Prostate gland (tissue), 2 donors: Measurements from ENCODE around the gene BMP7. TPM values are rescaled to one million over a fixed set of nuclear protein-coding genes. Genes with fewer than 3 reads are reported as not detected.

ENCODE experiments used
- DNase-seq: peaks from one replicate; pipeline ENCODE4 v3.0.0-alpha.2; 2019; ENCODE audit warnings: low spot score
- H3K27ac ChIP-seq, 2 donors: fragments of 200-600 bp; sonication (generic); 2 replicates each; pipeline ENCODE4 v1.5.1; 2017 to 2019
- H3K27me3 ChIP-seq: fragments of 200-600 bp; sonication (generic); replicated peaks from 2 replicates; pipeline ENCODE4 v1.5.1; 2019; ENCODE audit not compliant: insufficient read depth
- H3K36me3 ChIP-seq, 2 donors: fragments of 200-600 bp; sonication (generic); 1 replicate in 1 of 2; 2 replicates in 1 of 2; pipeline versions ENCODE4 v1.5.1 to v1.8.1; 2017 to 2019
- H3K4me1 ChIP-seq: fragments of 200-600 bp; sonication (generic); replicated peaks from 2 replicates; pipeline ENCODE4 v1.5.1; 2019
- H3K4me3 ChIP-seq, 2 donors: fragments of 200-600 bp; sonication (generic); 2 replicates each; pipeline ENCODE4 v1.5.1; 2017 to 2019
- H3K9me3 ChIP-seq: fragments of 200-600 bp; sonication (generic); 2 replicates; pipeline ENCODE4 v1.5.1; 2017
- POLR2A ChIP-seq: fragments of 450-650 bp; IDR thresholded peaks from one replicate; pipeline ENCODE4 v1.6.1; 2016; ENCODE audit warnings: antibody characterized with exemption, mild to moderate bottlenecking
- POLR2AphosphoS5 ChIP-seq: sonication (generic); formaldehyde crosslinking; IDR thresholded peaks from one replicate; pipeline ENCODE4 v1.6.1; 2017; ENCODE audit warnings: antibody characterized with exemption
- WGBS: methylation state at CpG from one replicate; pipeline ENCODE4 v1.1.5; 2018; 5-methylcytosine and 5-hydroxymethylcytosine counted together
- intact Hi-C: fragments of 100-400 bp; cut with DNase I; formaldehyde crosslinking; loops from one replicate; pipeline ENCODE4 v1.14.2; 2022
- total RNA-seq, 2 donors: library from RNA; depleted of rRNA; stranded (reverse); fragments of >200 nt; gene quantifications; one replicate each; pipeline ENCODE4 v1.1.0, GENCODE V29; 2016
- TF ChIP-seq, protein P1 (sequence below), 4 experiments: fragments of 200-600 bp in 2 of 4; fragments of 450-650 bp in 2 of 4; sonication (generic) in 2 of 4; IDR thresholded peaks; 1 replicate in 3 of 4; 2 replicates in 1 of 4; pipeline ENCODE4 v1.5.1; 2016 to 2019; ENCODE audit warnings: antibody characterized with exemption in 4 of 4, mild to moderate bottlenecking in 2 of 4, moderate library complexity in 2 of 4

Gene BMP7
- total RNA-seq, 2 donors from 2014 or later: 10.5 to 16.8 TPM

DNA sequence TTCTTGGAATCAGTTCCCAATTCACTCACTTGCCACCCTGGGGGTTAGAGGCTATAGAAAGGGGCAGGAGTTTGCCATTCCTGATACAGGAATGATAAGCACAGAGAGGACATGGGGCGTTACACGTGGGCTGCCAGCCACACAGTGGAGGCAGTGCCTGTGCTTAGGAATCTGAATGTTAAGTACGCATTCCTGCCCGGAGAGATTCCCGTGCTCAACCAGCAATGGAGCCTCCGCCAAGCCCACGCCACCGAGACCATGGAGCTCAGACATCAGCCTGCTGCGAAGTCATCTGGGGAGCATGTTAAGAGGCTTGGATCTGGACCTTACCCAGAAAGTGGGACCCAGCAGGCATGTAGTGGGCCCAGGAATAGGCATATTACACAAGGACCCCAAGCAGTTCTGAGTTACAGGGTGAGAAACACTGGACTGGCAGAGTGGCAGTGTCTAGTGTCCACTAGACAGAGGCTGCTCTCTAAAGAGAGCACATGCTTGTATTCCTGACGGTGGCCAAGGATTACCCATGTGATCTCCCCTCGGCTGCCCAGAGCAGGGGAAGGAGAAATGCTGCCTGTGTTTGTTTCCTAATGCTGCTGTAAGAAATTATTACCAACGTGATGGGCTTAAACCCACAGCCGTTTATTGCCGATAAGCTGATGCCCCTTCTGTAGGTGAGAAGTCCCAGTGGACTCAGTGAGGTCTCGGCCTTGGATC is 138.2 kb downstream of the BMP7 start:
- Histone ChIP-seq H3K36me3 (no peaks in the 10 kb centered on the region), H3K4me1 (no peaks in the 10 kb centered on the region), H3K9me3 (no peaks in the 10 kb centered on the region), H3K4me3 (no peak overlapping the region), H3K27ac (no peak overlapping the region), H3K27me3 (peaks cover 1% of the 10 kb centered on the region)
- 76% methylated on average over 15 of the region's 15 CpGs for WGBS
- no peak for DNase-seq
- intact Hi-C loops: no loop called here
- TF ChIP-seq POLR2AphosphoS5: no peak
- no peak for TF ChIP-seq POLR2A
- TF ChIP-seq, protein P1, sequence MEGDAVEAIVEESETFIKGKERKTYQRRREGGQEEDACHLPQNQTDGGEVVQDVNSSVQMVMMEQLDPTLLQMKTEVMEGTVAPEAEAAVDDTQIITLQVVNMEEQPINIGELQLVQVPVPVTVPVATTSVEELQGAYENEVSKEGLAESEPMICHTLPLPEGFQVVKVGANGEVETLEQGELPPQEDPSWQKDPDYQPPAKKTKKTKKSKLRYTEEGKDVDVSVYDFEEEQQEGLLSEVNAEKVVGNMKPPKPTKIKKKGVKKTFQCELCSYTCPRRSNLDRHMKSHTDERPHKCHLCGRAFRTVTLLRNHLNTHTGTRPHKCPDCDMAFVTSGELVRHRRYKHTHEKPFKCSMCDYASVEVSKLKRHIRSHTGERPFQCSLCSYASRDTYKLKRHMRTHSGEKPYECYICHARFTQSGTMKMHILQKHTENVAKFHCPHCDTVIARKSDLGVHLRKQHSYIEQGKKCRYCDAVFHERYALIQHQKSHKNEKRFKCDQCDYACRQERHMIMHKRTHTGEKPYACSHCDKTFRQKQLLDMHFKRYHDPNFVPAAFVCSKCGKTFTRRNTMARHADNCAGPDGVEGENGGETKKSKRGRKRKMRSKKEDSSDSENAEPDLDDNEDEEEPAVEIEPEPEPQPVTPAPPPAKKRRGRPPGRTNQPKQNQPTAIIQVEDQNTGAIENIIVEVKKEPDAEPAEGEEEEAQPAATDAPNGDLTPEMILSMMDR (IDR thresholded peaks at IDR 0.05): no peak

DNA sequence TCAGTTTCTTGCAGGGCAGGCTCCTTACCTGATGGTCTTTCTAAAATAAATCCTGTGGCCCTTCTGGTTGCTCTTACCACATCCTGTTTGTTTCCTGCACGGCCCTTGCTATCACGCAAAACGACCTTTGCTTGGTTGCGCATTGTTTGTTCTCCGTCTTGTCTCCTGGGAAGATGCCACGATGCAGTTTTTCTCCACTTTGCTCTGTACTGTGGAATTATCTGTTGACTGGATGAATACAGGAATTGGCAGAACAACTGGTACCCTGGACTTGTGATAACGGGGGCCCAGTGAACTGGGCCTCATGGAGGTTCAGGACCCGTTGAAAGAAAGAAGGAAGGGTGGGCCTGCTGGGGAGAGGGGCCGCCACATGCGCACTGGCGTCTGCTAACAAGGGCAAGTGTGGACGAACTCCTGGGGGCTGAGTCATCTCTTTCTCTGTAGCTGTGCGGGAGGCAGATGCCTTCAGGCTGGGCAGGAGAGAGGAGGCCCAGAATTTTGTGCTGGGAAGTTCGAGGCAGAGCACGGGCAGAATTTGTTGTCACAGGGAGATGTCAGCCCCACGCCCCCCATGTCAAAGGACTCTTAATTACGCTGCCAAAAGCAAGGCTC is 139.9 kb downstream of the BMP7 start:
- TF ChIP-seq POLR2AphosphoS5: no peak
- TF ChIP-seq POLR2A: no peak
- TF ChIP-seq, protein P1 (IDR thresholded peaks at IDR 0.05): no peak
- DNase-seq: no peak
- Histone ChIP-seq H3K27me3 (peaks cover 1% of the 10 kb centered on the region), H3K9me3 (no peaks in the 10 kb centered on the region), H3K4me1 (no peaks in the 10 kb centered on the region), H3K4me3 (no peak overlapping the region), H3K27ac (no peak overlapping the region), H3K36me3 (no peaks in the 10 kb centered on the region)
- WGBS: 54% methylated on average over 17 of the region's 17 CpGs
- intact Hi-C loops: no loop called here

DNA sequence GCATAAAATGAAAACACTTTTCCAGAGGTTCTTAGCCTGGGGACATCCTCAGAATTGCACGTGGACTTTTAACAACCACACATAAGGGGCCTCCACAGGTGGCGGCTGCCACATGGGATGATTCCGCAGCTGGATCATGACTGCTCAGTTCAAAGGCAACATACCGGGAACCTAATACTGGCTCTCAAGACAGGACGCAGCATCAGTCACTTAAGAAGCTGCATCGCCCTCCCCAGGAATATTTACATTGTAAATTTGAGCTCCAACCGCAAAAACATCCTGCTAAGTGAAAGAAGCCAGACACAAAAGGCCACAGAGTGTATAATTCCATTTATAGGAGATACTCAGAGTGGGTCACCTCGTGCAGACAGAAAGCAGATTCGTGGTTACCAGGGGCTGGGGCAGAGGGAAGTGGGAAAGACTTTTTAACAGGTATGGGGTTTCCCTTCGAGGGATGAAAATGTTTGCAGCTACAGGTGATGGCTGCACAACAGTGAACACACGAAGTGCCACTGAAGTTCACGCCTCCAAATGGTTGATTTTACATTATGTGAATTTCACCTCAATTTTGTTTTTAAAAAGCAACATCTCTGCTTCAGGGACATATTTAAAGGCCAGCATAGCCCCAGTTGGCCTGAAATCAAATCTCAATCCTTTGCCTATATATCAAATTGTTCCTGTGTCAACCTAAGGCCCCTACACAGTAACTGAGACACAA is 141.5 kb downstream of the BMP7 start:
- intact Hi-C loops: no loop called here
- H3K4me3 ChIP-seq: no peak overlapping the region
- DNase-seq: no peak
- H3K36me3 ChIP-seq: no peaks in the 10 kb centered on the region
- no peaks in the 10 kb centered on the region for H3K4me1 ChIP-seq
- peaks cover 1% of the 10 kb centered on the region for H3K27me3 ChIP-seq
- no peaks in the 10 kb centered on the region for H3K9me3 ChIP-seq
- TF ChIP-seq POLR2A: no peak
- H3K27ac ChIP-seq: no peak overlapping the region
- WGBS: 56% methylated on average over 12 of the region's 12 CpGs

DNA sequence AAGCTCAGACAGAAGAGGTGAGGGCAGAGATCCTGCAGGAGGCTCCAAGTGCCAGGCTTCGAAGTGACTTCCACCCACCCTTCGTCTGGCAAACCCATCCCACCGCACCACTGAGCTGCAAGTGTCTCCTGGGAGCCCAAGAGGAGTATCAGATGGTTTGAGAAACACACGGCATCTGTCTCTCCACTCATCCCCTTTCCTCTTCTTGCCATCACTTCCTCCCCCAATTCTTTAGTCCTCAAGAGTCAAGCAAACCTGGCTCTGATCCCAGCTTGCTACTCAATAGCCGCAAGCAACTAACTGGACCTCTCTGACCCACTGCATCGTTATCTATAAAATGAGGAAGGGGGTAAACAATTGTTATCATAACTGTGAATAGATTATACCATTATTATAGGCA is 142.1 kb downstream of the BMP7 start:
- no peak overlapping the region for H3K4me3 ChIP-seq
- H3K36me3 ChIP-seq: no peaks in the 10 kb centered on the region
- DNase-seq: no peak
- H3K27ac ChIP-seq: no peak overlapping the region
- intact Hi-C loops: no loop called here
- H3K9me3 ChIP-seq: no peaks in the 10 kb centered on the region
- TF ChIP-seq, protein P1 (IDR thresholded peaks at IDR 0.05): no peak
- TF ChIP-seq POLR2A (no peak), POLR2AphosphoS5 (no peak)
- H3K27me3 ChIP-seq: peaks cover 1% of the 10 kb centered on the region
- H3K4me1 ChIP-seq: no peaks in the 10 kb centered on the region
- WGBS: 79% methylated on average over 6 of the region's 6 CpGs

DNA sequence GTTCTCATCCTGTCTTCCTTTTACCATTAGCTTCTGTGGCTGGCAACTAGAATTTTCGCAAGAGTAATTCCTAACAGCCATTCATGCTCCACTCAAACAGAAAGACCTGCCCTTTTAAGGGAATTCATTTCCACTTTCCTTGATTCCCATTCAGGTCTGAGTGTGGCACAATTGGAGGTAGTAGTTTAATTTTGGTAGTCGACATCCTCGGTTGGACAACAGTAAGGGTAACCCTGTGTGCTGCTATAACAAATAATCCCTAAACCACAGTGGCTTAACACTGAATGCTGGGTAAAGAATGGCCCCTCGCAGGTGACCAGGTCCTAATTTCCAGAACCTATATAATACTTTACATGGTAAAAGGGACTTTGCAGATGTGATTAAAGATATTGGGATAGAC is 142.9 kb downstream of the BMP7 start:
- intact Hi-C loops: no loop called here
- 98% methylated on average over 4 of the region's 4 CpGs for WGBS
- H3K27ac ChIP-seq: no peak overlapping the region
- no peaks in the 10 kb centered on the region for H3K4me1 ChIP-seq
- TF ChIP-seq POLR2A: no peak
- H3K9me3 ChIP-seq: no peaks in the 10 kb centered on the region
- DNase-seq: no peak
- no peak overlapping the region for H3K4me3 ChIP-seq
- no peaks in the 10 kb centered on the region for H3K36me3 ChIP-seq
- H3K27me3 ChIP-seq: peaks cover 1% of the 10 kb centered on the region
